Ishikawa (cell line): ENCODE results near the gene LGR4.
A peak's percentile ranks its signal among the peaks of the same experiment; 100 is the strongest.

Experiments used
- CEBPB ChIP-seq: IDR thresholded peaks from 2 replicates; pipeline ENCODE4 v1.6.1; 2012
- CREB1 ChIP-seq: IDR thresholded peaks from 2 replicates; pipeline ENCODE4 v1.6.1; 2012; ENCODE audit warnings: low read depth
- EGR1 ChIP-seq: IDR thresholded peaks from 2 replicates; pipeline ENCODE4 v1.6.1; 2012
- EP300 ChIP-seq: IDR thresholded peaks from 2 replicates; pipeline ENCODE4 v1.6.1; 2012; ENCODE audit warnings: borderline replicate concordance
- FOXM1 ChIP-seq: IDR thresholded peaks from 2 replicates; pipeline ENCODE4 v1.6.1; 2012; ENCODE audit warnings: low read depth, borderline replicate concordance
- MAX ChIP-seq: IDR thresholded peaks from 2 replicates; pipeline ENCODE4 v1.6.1; 2012
- NFIC ChIP-seq: IDR thresholded peaks from 2 replicates; pipeline ENCODE4 v1.6.1; 2012
- RAD21 ChIP-seq: IDR thresholded peaks from 2 replicates; pipeline ENCODE4 v1.6.1; 2012; ENCODE audit warnings: low read depth
- REST ChIP-seq: IDR thresholded peaks from 2 replicates; pipeline ENCODE4 v1.6.1; 2012; ENCODE audit warnings: low read depth, mild to moderate bottlenecking
- TAF1 ChIP-seq: IDR thresholded peaks from 2 replicates; pipeline ENCODE4 v1.6.1; 2012; ENCODE audit warnings: low read depth, mild to moderate bottlenecking
- TCF12 ChIP-seq: IDR thresholded peaks from 2 replicates; pipeline ENCODE4 v1.6.1; 2012; ENCODE audit warnings: low read depth
- TEAD4 ChIP-seq: IDR thresholded peaks from 2 replicates; pipeline ENCODE4 v1.6.1; 2012
- YY1 ChIP-seq: IDR thresholded peaks from 2 replicates; pipeline ENCODE4 v1.6.1; 2012; ENCODE audit warnings: low read depth
- ZBTB7A ChIP-seq: IDR thresholded peaks from 2 replicates; pipeline ENCODE4 v1.6.1; 2012; ENCODE audit warnings: low read depth
- TF ChIP-seq, protein P1 (sequence below): IDR thresholded peaks from 2 replicates; pipeline ENCODE4 v1.6.1; 2012

LGR4 gene

GRCh38 chr11:27506200-27507182 lies 33.9 kb upstream of the LGR4 start, which contains the start of gene LIN7C:
LIN7C (minus strand) TSS chr11:27506769; CDS start chr11:27506752, 17 bp downstream.
- peak; percentile 56; the same call in 1 of the 2 replicates for TF ChIP-seq TCF12
- TF ChIP-seq TAF1, result peak; percentile 92
- no peak for TF ChIP-seq RAD21
- TF ChIP-seq CEBPB, result no peak
- TF ChIP-seq MAX, result peak; percentile 42
- TF ChIP-seq CREB1, result peak; percentile 76
- TF ChIP-seq EP300, result peak; percentile 8; the same call in 1 of the 2 replicates
- TF ChIP-seq ZBTB7A, result no peak
- TF ChIP-seq EGR1, result peak; percentile 14; the same call in 1 of the 2 replicates
- peak; percentile 96 for TF ChIP-seq YY1

DNA sequence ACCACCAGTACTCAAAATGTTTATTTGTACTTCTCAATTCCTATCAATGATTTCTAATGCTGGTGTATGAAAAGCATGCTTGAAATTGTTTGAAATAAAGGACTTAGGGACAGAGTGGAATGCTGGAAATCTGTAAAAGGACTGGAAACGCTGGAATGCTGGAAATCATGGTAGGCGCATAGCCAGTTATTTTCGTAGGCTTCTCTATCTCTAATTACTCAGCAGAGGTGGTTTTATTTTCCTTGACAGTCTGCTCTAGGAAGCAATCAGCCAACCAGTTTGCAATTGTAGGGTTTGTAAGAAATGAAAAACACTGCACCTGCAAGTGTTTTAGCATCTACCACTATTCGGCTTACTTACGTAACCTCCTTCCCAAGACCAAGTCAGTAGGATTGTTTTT lies 33.2 kb upstream of the LGR4 start:
- TF ChIP-seq EP300 (no peak), TEAD4 (no peak), CREB1 (no peak), RAD21 (no peak), TAF1 (no peak), ZBTB7A (no peak), NFIC (no peak), YY1 (no peak)

- TF ChIP-seq, protein P1, sequence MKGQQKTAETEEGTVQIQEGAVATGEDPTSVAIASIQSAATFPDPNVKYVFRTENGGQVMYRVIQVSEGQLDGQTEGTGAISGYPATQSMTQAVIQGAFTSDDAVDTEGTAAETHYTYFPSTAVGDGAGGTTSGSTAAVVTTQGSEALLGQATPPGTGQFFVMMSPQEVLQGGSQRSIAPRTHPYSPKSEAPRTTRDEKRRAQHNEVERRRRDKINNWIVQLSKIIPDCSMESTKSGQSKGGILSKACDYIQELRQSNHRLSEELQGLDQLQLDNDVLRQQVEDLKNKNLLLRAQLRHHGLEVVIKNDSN, result no peak
- TF ChIP-seq NFIC, result no peak
- no peak for TF ChIP-seq CEBPB
- TF ChIP-seq EP300, result no peak
- TF ChIP-seq YY1, result no peak
- TF ChIP-seq REST, result no peak
- no peak for TF ChIP-seq FOXM1
- no peak for TF ChIP-seq TEAD4
- TF ChIP-seq TAF1, result no peak
- no peak for TF ChIP-seq CREB1
- TF ChIP-seq TCF12, result no peak
- TF ChIP-seq MAX, result no peak
- TF ChIP-seq ZBTB7A, result no peak
- TF ChIP-seq RAD21, result no peak
Measured at GRCh38 chr11:27504205-27504604, 31.6 kb upstream of the LGR4 start.

DNA sequence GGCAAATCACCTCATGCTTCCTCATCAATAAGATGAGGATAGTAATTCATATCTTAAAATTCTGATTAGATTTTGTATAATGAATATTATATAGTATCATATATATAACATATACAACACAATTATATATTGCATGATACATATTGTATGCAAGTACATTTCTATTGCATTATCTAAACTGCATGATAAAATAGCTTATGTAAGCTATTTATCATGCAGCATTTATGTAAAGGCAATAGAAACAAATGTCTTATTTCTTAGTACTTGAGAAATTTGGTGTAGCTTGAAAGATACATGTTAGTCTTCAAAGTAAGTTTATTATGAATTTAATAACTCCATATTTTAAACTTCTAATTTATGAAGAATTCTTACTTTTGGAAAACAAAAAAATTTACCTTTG lies 28.5 kb upstream of the LGR4 start:
- no peak for TF ChIP-seq EGR1
- no peak for TF ChIP-seq CEBPB
- no peak for TF ChIP-seq FOXM1
- TF ChIP-seq EP300, result no peak
- no peak for TF ChIP-seq REST
- TF ChIP-seq MAX, result no peak
- no peak for TF ChIP-seq CREB1
- no peak for TF ChIP-seq TEAD4
- no peak for TF ChIP-seq TCF12
- no peak for TF ChIP-seq RAD21
- no peak for TF ChIP-seq YY1

DNA sequence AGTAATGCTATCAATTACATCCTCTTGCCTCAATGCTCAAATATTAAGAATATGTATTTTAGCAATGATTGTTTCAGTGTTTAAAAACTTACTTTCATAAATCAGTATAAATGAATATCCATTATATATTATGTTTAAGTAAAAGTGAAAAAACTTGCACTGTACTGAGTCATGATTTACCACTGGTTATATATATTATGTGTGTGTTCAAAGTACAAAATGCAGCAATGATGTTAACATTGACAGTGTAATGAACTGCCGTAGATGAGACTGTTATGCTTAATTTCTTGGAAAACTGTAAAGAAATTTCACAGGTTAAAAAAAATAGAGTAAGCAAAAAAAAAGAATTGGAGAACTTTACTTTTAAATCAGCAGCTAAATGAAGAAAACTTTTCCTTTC lies 25.3 kb upstream of the LGR4 start:
- TF ChIP-seq TAF1 (no peak), TEAD4 (no peak), EGR1 (no peak), CREB1 (no peak)
- TF ChIP-seq, protein P1, result no peak
